ENCODE measurements around the gene PARP6. TPM values are rescaled to one million over a fixed set of nuclear protein-coding genes. Genes with fewer than 3 reads are reported as not detected.

Gene PARP6
- total RNA-seq, 1 experiment from 2014 or later = 65.9 TPM

GRCh38 chr15:72199205-72199515, 73.2 kb downstream of the PARP6 start:
- H3K36me3 ChIP-seq (ENCODE audit: low read depth) = peaks cover 48% of the 10 kb centered on the region

GRCh38 chr15:72198356-72199204, 73.8 kb downstream of the PARP6 start:
- H3K36me3 ChIP-seq (ENCODE audit: low read depth) = peaks cover 43% of the 10 kb centered on the region
- no peak overlapping the region for H3K4me3 ChIP-seq
- no peak overlapping the region for H2AFZ ChIP-seq

More at GRCh38 chr15:72199205-72199515, 73.2 kb downstream of the PARP6 start:
- no peak overlapping the region for H3K4me2 ChIP-seq
- peaks cover 88% of the 10 kb centered on the region for H3F3A ChIP-seq (ENCODE audit: insufficient read depth, low read depth)
- no peak overlapping the region for H3K4me3 ChIP-seq
- intact Hi-C loops (cut with micrococcal nuclease; ENCODE audit: unreplicated experiment) = loop anchor here (2.0 kb wide), 1 partner anchor 74 kb away; the partner anchor contains the start of gene PARP6
- CTCF ChIA-PET = interaction anchor here (1.4 kb wide), 1 partner anchor 446 kb away, joined by 3 read pairs; no protein-coding TSS in a partner anchor
- peaks cover 38% of the 10 kb centered on the region for H4K20me1 ChIP-seq (ENCODE audit: insufficient read depth)
- TSS peak; percentile 95 for BruUV-seq (replicated peaks)
- no peak overlapping the region for H3K27ac ChIP-seq
- no peak overlapping the region for H2AFZ ChIP-seq
- no peak for DNase-seq
- H3K79me2 ChIP-seq (ENCODE audit: low read depth) = 0 out of 2 replicates have a peak, but pooled peaks cover 6% of the 10 kb centered on the region
- peaks cover 10% of the 10 kb centered on the region for H3K4me1 ChIP-seq (replicated peaks; ENCODE audit: insufficient read depth)
- H3K27me3 ChIP-seq (ENCODE audit: insufficient read depth, low read depth) = no peaks in the 10 kb centered on the region
- H3K9me2 ChIP-seq (ENCODE audit: insufficient read depth) = no peaks in the 10 kb centered on the region
- TF ChIP-seq CTCF (conservative IDR thresholded peaks at IDR 0.05) = no peak
- TF ChIP-seq EZH2 (IDR thresholded peaks at IDR 0.05; ENCODE audit: low read depth) = no peak
- POLR2A ChIA-PET (ENCODE audit: unreplicated experiment) = interaction anchor here (0.7 kb wide), 1 partner anchor 23 kb away, joined by 9 read pairs; no protein-coding TSS in a partner anchor
- H3K9me3 ChIP-seq (ENCODE audit: insufficient read depth, low read depth) = no peaks in the 10 kb centered on the region

More at GRCh38 chr15:72198356-72199204, 73.8 kb downstream of the PARP6 start:
- BruUV-seq (replicated peaks) = no TSS peak
- ChIA-PET POLR2A (ENCODE audit: unreplicated experiment) (interaction anchor here (0.7 to 1.0 kb wide), 2 partner anchors 24 to 30 kb away, joined by 6 to 9 read pairs; no protein-coding TSS in a partner anchor), CTCF (interaction anchor here (0.6 to 1.4 kb wide), 4 partner anchors 30 to 818 kb away, joined by 3 to 15 read pairs (median 4); no protein-coding TSS in a partner anchor)
- H3K9me2 ChIP-seq (ENCODE audit: insufficient read depth) = no peaks in the 10 kb centered on the region
- no peak overlapping the region for H3K27ac ChIP-seq
- H3K4me2 ChIP-seq = no peak overlapping the region
- H3F3A ChIP-seq (ENCODE audit: insufficient read depth, low read depth) = peaks cover 82% of the 10 kb centered on the region
- H4K20me1 ChIP-seq (ENCODE audit: insufficient read depth) = peaks cover 33% of the 10 kb centered on the region
- H3K79me2 ChIP-seq (ENCODE audit: low read depth) = 0 out of 2 replicates have a peak, but pooled peaks cover 6% of the 10 kb centered on the region
- TF ChIP-seq CTCF (conservative IDR thresholded peaks at IDR 0.05) = no peak
- TF ChIP-seq EZH2 (IDR thresholded peaks at IDR 0.05; ENCODE audit: low read depth) = no peak
- DNase-seq = no peak
- H3K9me3 ChIP-seq (ENCODE audit: insufficient read depth, low read depth) = no peaks in the 10 kb centered on the region
- no peaks in the 10 kb centered on the region for H3K27me3 ChIP-seq (ENCODE audit: insufficient read depth, low read depth)
- H3K4me1 ChIP-seq (replicated peaks; ENCODE audit: insufficient read depth) = peaks cover 10% of the 10 kb centered on the region
- intact Hi-C loops (cut with micrococcal nuclease; ENCODE audit: unreplicated experiment) = loop anchor here (2.0 kb wide), 1 partner anchor 74 kb away; the partner anchor contains the start of gene PARP6
